ENCODE results near the gene ABO. TPM values are rescaled to one million over a fixed set of nuclear protein-coding genes. Genes with fewer than 3 reads are reported as not detected.

Gene ABO
- total RNA-seq, 1 experiment from 2014 or later, result 0.37 TPM

GRCh38 chr9:133282464-133283238 lies 7.7 kb upstream of the ABO start:
- Mint-ChIP-seq H3K4me3 (no peak overlapping the region), H3K36me3 (ENCODE audit: insufficient read depth in 1 of 3, low read depth in 3 of 3) (no peaks in the 10 kb centered on the region), H3K9me3 (peaks cover 17 to 23% of the 10 kb centered on the region in 2 experiments; a peak in 4 of 5 replicates), H3K4me1 (peaks cover 0 to 3% of the 10 kb centered on the region in 2 experiments; a peak in 1 of 4 replicates), H3K27ac (no peak overlapping the region), H3K27me3 (ENCODE audit: low read depth) (peaks cover 31% of the 10 kb centered on the region)
- TF ChIP-seq, protein P1, sequence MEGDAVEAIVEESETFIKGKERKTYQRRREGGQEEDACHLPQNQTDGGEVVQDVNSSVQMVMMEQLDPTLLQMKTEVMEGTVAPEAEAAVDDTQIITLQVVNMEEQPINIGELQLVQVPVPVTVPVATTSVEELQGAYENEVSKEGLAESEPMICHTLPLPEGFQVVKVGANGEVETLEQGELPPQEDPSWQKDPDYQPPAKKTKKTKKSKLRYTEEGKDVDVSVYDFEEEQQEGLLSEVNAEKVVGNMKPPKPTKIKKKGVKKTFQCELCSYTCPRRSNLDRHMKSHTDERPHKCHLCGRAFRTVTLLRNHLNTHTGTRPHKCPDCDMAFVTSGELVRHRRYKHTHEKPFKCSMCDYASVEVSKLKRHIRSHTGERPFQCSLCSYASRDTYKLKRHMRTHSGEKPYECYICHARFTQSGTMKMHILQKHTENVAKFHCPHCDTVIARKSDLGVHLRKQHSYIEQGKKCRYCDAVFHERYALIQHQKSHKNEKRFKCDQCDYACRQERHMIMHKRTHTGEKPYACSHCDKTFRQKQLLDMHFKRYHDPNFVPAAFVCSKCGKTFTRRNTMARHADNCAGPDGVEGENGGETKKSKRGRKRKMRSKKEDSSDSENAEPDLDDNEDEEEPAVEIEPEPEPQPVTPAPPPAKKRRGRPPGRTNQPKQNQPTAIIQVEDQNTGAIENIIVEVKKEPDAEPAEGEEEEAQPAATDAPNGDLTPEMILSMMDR (conservative IDR thresholded peaks at IDR 0.05), result no peak
- Histone ChIP-seq H3K23ac (ENCODE audit: insufficient read length, low read depth, low read length) (no peak overlapping the region), H2AFZ (ENCODE audit: low read length) (no peak overlapping the region), H2BK5ac (ENCODE audit: insufficient read length, low read length) (no peak overlapping the region), H3K27me3 (ENCODE audit: insufficient read depth, low read length) (no peaks in the 10 kb centered on the region; the same call in 1 of the 2 replicates), H3K79me2 (ENCODE audit: insufficient read depth, low read length) (no peaks in the 10 kb centered on the region), H3K18ac (ENCODE audit: insufficient read length, low read depth, low read length) (no peak overlapping the region), H3K79me1 (ENCODE audit: insufficient read depth, low read depth, low read length, poor library complexity, severe bottlenecking) (no peaks in the 10 kb centered on the region), H2AK5ac (ENCODE audit: insufficient read length, low read length) (no peak overlapping the region), H4K20me1 (ENCODE audit: control insufficient read depth, insufficient read depth, insufficient read length) (no peaks in the 10 kb centered on the region), H3K23me2 (ENCODE audit: insufficient read length, low read depth, low read length, poor library complexity, severe bottlenecking) (no peaks in the 10 kb centered on the region), H3K27ac (ENCODE audit: insufficient read length, low read depth, low read length) (no peak overlapping the region), H4K91ac (ENCODE audit: insufficient read length, low read depth, low read length) (no peak overlapping the region), H3T11ph (ENCODE audit: low read length) (no peak overlapping the region), H2BK20ac (ENCODE audit: low read depth, low read length, poor library complexity, severe bottlenecking) (no peak overlapping the region), H2BK15ac (ENCODE audit: low read depth, low read length) (no peak overlapping the region), H3K9me3 (ENCODE audit: control insufficient read depth, low read depth, low read length) (no peaks in the 10 kb centered on the region), H3K56ac (ENCODE audit: insufficient read length, low read depth, low read length) (no peak overlapping the region), H4K5ac (ENCODE audit: insufficient read length, low read depth, low read length) (no peak overlapping the region), H2BK120ac (ENCODE audit: low read depth, low read length, poor library complexity, severe bottlenecking) (no peak overlapping the region), H3K4me2 (ENCODE audit: insufficient read depth, insufficient read length, low read length) (no peak overlapping the region), H3K4me1 (ENCODE audit: insufficient read depth, low read length) (no peaks in the 10 kb centered on the region), H3K14ac (ENCODE audit: insufficient read depth, low read length) (no peak overlapping the region), H2BK12ac (ENCODE audit: insufficient read length, low read depth, low read length) (no peak overlapping the region), H4K8ac (replicated peaks; ENCODE audit: insufficient read length, low read depth, low read length) (no peak overlapping the region), H3K4ac (ENCODE audit: low read depth, low read length) (no peak overlapping the region), H3K9ac (ENCODE audit: extremely low read depth, insufficient read length, low read length) (no peak overlapping the region)
- no peak for DNase-seq
- WGBS (ENCODE audit: extremely low coverage, insufficient read length, low lambda C conversion rate), result no CpG with 5 or more reads among the region's 7 CpGs

Measured in H9 (cell line).